Mucosa of descending colon (tissue), 3 donors: Measurements from ENCODE around the gene ORAI3. TPM values are rescaled to one million over a fixed set of nuclear protein-coding genes. Genes with fewer than 3 reads are reported as not detected.

Experiments
- ATAC-seq: fragments of 200-7000 bp; cut with Tn5 transposase; one replicate; pipeline ENCODE4 v1.9.1; 2020; ENCODE audit warnings: mild to moderate bottlenecking, moderate library complexity
- DNase-seq, 3 donors: peaks; one replicate each; pipeline ENCODE4 v3.0.0-alpha.2; 2020
- H3K36me3 ChIP-seq: fragments of 200-600 bp; one replicate; pipeline ENCODE4 v1.8.0; 2021; ENCODE audit warnings: low read depth, mild to moderate bottlenecking
- H3K4me1 ChIP-seq: fragments of 200-600 bp; one replicate; pipeline ENCODE4 v1.8.0; 2021; ENCODE audit warnings: low read depth, mild to moderate bottlenecking
- H3K4me3 ChIP-seq: fragments of 200-600 bp; one replicate; pipeline ENCODE4 v1.8.0; 2021; ENCODE audit warnings: mild to moderate bottlenecking
- H3K9me3 ChIP-seq: fragments of 200-600 bp; one replicate; pipeline ENCODE4 v1.8.0; 2021; ENCODE audit warnings: mild to moderate bottlenecking
- CTCF ChIP-seq: fragments of 200-600 bp; IDR thresholded peaks from one replicate; pipeline ENCODE4 v1.8.0; 2022; ENCODE audit warnings: antibody characterized with exemption, mild to moderate bottlenecking
- intact Hi-C, 2 donors: fragments of 100-400 bp; cut with DNase I in 1 of 2; cut with micrococcal nuclease in 1 of 2; formaldehyde crosslinking; loops; one replicate each; pipeline versions ENCODE4 v1.11.0 to v1.11.1; 2022; cut with DNase I, micrococcal nuclease
- total RNA-seq, 3 donors: library from RNA; stranded (reverse); fragmentation: NEBNext Ultra II Directional in 2 of 3; extraction: Animal tissue kit (Norgen Biotek cat#: 25700) in 2 of 3; gene quantifications; one replicate each; pipeline versions ENCODE4 v1.2.1 to v1.2.4, GENCODE V29; 2021 to 2023
- donor health status: DM: no; HTN: no; CAD: no; lungs with moderate emphysema.
- donor health status: DM: no; HTN: no; CAD: no.
- donor health status: DM: no; HTN: yes; CAD: no.

ORAI3 gene
- total RNA-seq, 3 donors from 2014 or later: 14.6 to 24.6 (median 15.4) TPM

DNA sequence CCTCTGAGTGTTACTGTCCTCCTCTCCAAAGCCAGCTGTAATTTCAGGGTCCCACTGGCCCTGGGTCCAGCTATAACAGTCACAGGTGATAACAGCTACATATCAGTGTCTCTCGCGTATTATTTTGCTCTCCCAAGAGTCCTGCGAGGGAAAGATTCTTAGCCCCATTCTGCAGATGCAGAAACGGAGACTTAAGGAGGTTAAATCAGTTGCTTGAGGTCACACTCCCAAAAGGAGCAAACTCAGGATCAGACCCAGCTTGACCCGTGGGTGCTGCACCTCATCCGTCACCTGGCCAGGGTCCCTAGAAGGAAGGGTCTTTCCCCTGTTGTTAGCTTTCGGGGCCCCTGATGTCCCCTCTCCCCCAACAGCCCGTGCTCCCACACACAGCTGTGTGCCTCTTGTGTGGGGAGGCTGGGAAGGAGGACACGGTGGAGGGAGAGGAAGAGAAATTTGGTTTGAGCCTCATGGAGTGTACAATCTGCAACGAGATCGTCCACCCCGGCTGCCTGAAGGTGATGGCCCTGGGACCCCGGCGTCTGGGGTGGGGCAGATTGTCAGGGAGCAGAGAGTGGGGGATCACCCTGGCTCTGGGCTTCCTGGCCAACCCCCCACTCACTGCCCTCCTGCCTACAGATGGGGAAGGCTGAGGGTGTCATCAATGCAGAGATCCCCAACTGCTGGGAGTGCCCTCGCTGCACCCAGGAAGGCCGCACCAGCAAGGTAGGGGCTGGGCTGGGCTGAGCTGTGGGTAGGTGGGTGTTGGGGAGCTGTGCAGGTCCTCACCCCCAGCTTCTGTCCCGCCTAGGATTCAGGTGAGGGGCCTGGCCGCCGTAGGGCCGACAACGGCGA lies 21.7 kb upstream of the ORAI3 start:
- Histone ChIP-seq H3K9me3 (no peaks in the 10 kb centered on the region), H3K4me1 (peaks cover 3% of the 10 kb centered on the region), H3K36me3 (peaks cover 4% of the 10 kb centered on the region), H3K4me3 (no peak overlapping the region)
- intact Hi-C loops: no loop called here
- TF ChIP-seq CTCF: no peak
- DNase-seq (no peak), ATAC-seq (no peak)

- no peaks in the 10 kb centered on the region for H3K36me3 ChIP-seq
- intact Hi-C loops: no loop called here
- DNase-seq (peak in 2 of 3 donors; percentile 51 to 58), ATAC-seq (no peak)
- no peaks in the 10 kb centered on the region for H3K9me3 ChIP-seq
- TF ChIP-seq CTCF: no peak
- H3K4me3 ChIP-seq: no peak overlapping the region
- H3K4me1 ChIP-seq: peaks cover 3% of the 10 kb centered on the region
Observed at GRCh38 chr16:30927789-30928378, 21.0 kb upstream of the ORAI3 start.

DNA sequence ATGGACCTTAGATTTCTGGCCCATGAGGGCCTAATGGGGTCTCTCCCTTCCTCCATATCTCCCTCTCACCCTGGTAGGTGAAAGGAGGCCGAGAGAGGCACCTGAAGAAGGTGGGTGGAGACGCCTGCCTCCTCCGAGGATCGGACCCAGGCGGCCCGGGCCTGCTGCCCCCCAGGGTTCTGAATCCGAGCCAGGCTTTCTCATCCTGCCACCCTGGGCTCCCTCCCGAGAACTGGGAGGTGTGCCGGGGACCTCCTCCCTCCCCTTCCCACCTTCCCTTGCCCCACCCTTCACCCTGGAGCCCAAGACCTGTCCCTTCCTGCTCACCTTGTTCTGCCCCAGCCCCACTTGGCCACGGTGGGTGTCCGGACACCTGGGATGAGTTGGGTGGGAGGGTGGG lies 20.5 kb upstream of the ORAI3 start:
- DNase-seq: no peak
- peaks cover 3% of the 10 kb centered on the region for H3K4me1 ChIP-seq
- no peak for ATAC-seq
- no peak overlapping the region for H3K4me3 ChIP-seq
- intact Hi-C loops: no loop called here
- no peak for TF ChIP-seq CTCF
- H3K36me3 ChIP-seq: no peaks in the 10 kb centered on the region
- H3K9me3 ChIP-seq: no peaks in the 10 kb centered on the region

DNA sequence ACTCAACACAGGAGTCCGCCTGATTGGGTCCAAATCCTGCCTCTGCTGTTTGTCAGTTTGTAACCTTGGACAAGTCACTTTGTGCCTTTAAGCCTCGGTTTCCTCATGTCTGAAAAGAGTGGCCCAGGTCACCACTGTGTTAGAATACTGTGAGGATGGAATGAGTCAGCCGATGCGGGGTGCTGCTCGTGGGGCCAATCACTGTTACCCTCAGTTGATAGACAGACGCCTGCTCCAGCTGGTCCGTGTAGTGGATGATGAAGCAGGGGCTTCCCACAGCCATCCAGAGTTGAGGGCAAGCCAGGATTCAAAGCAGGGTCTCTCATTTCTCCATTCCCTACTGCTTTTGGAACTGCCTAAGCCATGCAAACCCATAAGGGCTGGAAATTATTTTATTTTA lies 19.7 kb upstream of the ORAI3 start:
- intact Hi-C loops: no loop called here
- no peaks in the 10 kb centered on the region for H3K36me3 ChIP-seq
- no peak for DNase-seq
- no peak for ATAC-seq
- H3K9me3 ChIP-seq: no peaks in the 10 kb centered on the region
- peaks cover 3% of the 10 kb centered on the region for H3K4me1 ChIP-seq
- no peak for TF ChIP-seq CTCF
- H3K4me3 ChIP-seq: no peak overlapping the region

DNA sequence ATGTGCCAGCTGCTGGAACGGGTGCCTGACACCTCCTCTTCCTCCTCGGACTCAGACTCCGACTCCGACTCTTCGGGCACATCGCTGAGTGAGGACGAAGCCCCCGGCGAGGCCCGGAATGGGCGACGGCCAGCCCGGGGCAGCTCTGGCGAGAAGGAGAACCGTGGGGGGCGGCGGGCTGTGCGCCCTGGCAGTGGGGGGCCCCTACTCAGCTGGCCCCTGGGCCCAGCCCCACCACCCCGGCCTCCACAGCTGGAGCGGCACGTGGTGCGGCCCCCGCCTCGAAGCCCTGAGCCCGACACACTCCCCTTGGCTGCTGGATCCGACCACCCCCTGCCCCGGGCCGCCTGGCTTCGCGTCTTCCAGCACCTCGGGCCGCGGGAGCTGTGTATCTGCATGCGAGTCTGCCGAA lies 18.7 kb upstream of the ORAI3 start:
- no peaks in the 10 kb centered on the region for H3K9me3 ChIP-seq
- no peak for ATAC-seq
- TF ChIP-seq CTCF: no peak
- DNase-seq: no peak
- no peaks in the 10 kb centered on the region for H3K36me3 ChIP-seq
- H3K4me3 ChIP-seq: no peak overlapping the region
- intact Hi-C loops: no loop called here
- peaks cover 3% of the 10 kb centered on the region for H3K4me1 ChIP-seq
